ENCODE measurements around the gene FLNC. TPM values are rescaled to one million over a fixed set of nuclear protein-coding genes. Genes with fewer than 3 reads are reported as not detected.
A peak's percentile ranks its signal among the peaks of the same experiment; 100 is the strongest.

The FLNC gene
- polyA plus RNA-seq, 2 of the 4 experiments (the other 2 are of a cell fraction), result 0.43 to 3.4 TPM

- peak; percentile 32 for FAIRE-seq
- WGBS (ENCODE audit: missing lambda C conversion rate), result 1% methylated on average over 53 of the region's 65 CpGs
These were observed 32.6 kb downstream of the FLNC start, which contains the start of gene ATP6V1F for GRCh38 chr7:128862571-128863432. TSS of gene ATP6V1F (plus strand) at chr7:128862856. CDS start at chr7:128862905, 49 bp downstream.

More at GRCh38 chr7:128862571-128863432, 32.6 kb downstream of the FLNC start, which contains the start of gene ATP6V1F:
- no peaks in the 10 kb centered on the region for H3K9me3 ChIP-seq
- peak within 1 kb of the TSS; percentile 81 for H3K4me2 ChIP-seq
- H3K4me1 ChIP-seq, result peaks cover 8% of the 10 kb centered on the region; the same call in 2 of the 3 replicates
- peak; percentile 77 to 92 for ATAC-seq
- peak; percentile 98 for DNase-seq (ENCODE audit: low read depth in 1 of 2, low spot score in 1 of 2)
- ChIA-PET POLR2A (interaction anchor here (0.6 to 1.5 kb wide), 3 partner anchors 10 to 124 kb away, joined by 3 to 4 read pairs (median 3); partner anchors contain the start of gene CALU), CTCF (interaction anchor here (0.7 to 17.4 kb wide), 15 partner anchors 10 to 435 kb away, joined by 3 to 225 read pairs (median 3); partner anchors contain the start of gene CALU)
- peak within 1 kb of the TSS; percentile 81 to 89 for H3K27ac ChIP-seq
- peak within 1 kb of the TSS; percentile 81 for H3K4me3 ChIP-seq
- TF ChIP-seq POLR2A (IDR thresholded peaks at IDR 0.05; ENCODE audit: low read length) (peak; percentile 72), JUN (IDR thresholded peaks at IDR 0.05) (peak in 1 of 2 experiments; percentile 38; a peak in 1 of 5 replicates), CHD2 (IDR thresholded peaks at IDR 0.05; ENCODE audit: low read length, partially characterized antibody) (no peak), RCOR1 (IDR thresholded peaks at IDR 0.05; ENCODE audit: low read depth, low read length) (no peak), PBX3 (IDR thresholded peaks at IDR 0.05) (no peak), RAD21 (conservative IDR thresholded peaks at IDR 0.05 in 1 of 2, IDR thresholded peaks at IDR 0.05 in 1 of 2) (no peak), EHF (CRISPR knock-in tag; IDR thresholded peaks at IDR 0.05) (no peak), FOSL2 (IDR thresholded peaks at IDR 0.05) (no peak), FOSL2 (CRISPR knock-in tag; IDR thresholded peaks at IDR 0.05) (0 out of 2 replicates have a peak, but pooled peaks have one; percentile 10), PHF8 (IDR thresholded peaks at IDR 0.05; ENCODE audit: borderline replicate concordance, low read depth) (peak; percentile 43), RFX5 (IDR thresholded peaks at IDR 0.05) (0 out of 2 replicates have a peak, but pooled peaks have one; percentile 33), HOXB13 (CRISPR knock-in tag; IDR thresholded peaks at IDR 0.05; ENCODE audit: low read depth) (no peak), E2F6 (IDR thresholded peaks at IDR 0.05; ENCODE audit: borderline replicate concordance, low read depth) (peak; percentile 43; the same call in 1 of the 2 replicates), NPAS2 (CRISPR knock-in tag; IDR thresholded peaks at IDR 0.05; ENCODE audit: borderline replicate concordance) (no peak), CHD4 (IDR thresholded peaks at IDR 0.05; ENCODE audit: borderline replicate concordance) (no peak), EHMT2 (IDR thresholded peaks at IDR 0.05; ENCODE audit: low read depth) (no peak), BCL3 (IDR thresholded peaks at IDR 0.05) (0 out of 3 replicates have a peak, but pooled peaks have one; percentile 57), CTCF (IDR thresholded peaks at IDR 0.05) (no peak), MAFK (IDR thresholded peaks at IDR 0.05; ENCODE audit: partially characterized antibody) (no peak), HOXA7 (CRISPR knock-in tag; IDR thresholded peaks at IDR 0.05) (no peak), HDAC2 (IDR thresholded peaks at IDR 0.05) (no peak), HES2 (IDR thresholded peaks at IDR 0.05) (no peak), MAX (IDR thresholded peaks at IDR 0.05) (0 out of 2 replicates have a peak, but pooled peaks have one; percentile 28), REST (IDR thresholded peaks at IDR 0.05) (no peak)
